Peyer's patch (tissue), 4 donors: Measurements from ENCODE around the gene SHISA5. TPM values are rescaled to one million over a fixed set of nuclear protein-coding genes. Genes with fewer than 3 reads are reported as not detected.

Experiments used
- DNase-seq, 3 donors: peaks; one replicate each; pipeline ENCODE4 v3.0.0-alpha.2; 2017 to 2019
- H3K27ac ChIP-seq, 4 donors: fragments of 200-600 bp; sonication (generic); one replicate each; pipeline ENCODE4 v1.5.1; 2016 to 2019
- H3K27me3 ChIP-seq, 2 donors: fragments of 200-600 bp; sonication (generic); one replicate each; pipeline ENCODE4 v1.5.1; 2019
- H3K36me3 ChIP-seq, 3 donors: fragments of 200-600 bp; sonication (generic); one replicate each; pipeline ENCODE4 v1.5.1; 2016 to 2019
- H3K4me1 ChIP-seq, 4 donors: fragments of 200-600 bp; sonication (generic); one replicate each; pipeline ENCODE4 v1.5.1; 2016 to 2019
- H3K4me3 ChIP-seq, 4 donors: fragments of 200-600 bp; sonication (generic); 1 replicate in 3 of 4; 2 replicates in 1 of 4; pipeline ENCODE4 v1.5.1; 2016 to 2019; ENCODE audit warnings: mild to moderate bottlenecking in 1 of 4
- H3K9me3 ChIP-seq, 4 donors: fragments of 200-600 bp; sonication (generic); one replicate each; pipeline ENCODE4 v1.5.1; 2016 to 2019; ENCODE audit warnings: mild to moderate bottlenecking in 1 of 4
- CTCF ChIP-seq, 6 experiments: fragments of 450-650 bp in 4 of 6; fragments of 200-600 bp in 2 of 6; sonication (generic) in 1 of 6; IDR thresholded peaks; one replicate each; pipeline ENCODE4 v1.5.1; 2017 to 2019; ENCODE audit warnings: antibody characterized with exemption in 6 of 6, mild to moderate bottlenecking in 3 of 6, moderate library complexity in 1 of 6
- POLR2A ChIP-seq, 2 donors: fragments of 450-650 bp; IDR thresholded peaks; one replicate each; pipeline ENCODE4 v1.5.1; 2017; ENCODE audit warnings: antibody characterized with exemption in 2 of 2, mild to moderate bottlenecking in 2 of 2, moderate library complexity in 2 of 2
- total RNA-seq, 4 donors: library from RNA; depleted of rRNA; stranded (reverse); fragments of >200 nt; gene quantifications; one replicate each; pipeline ENCODE4 v1.1.0, GENCODE V29; 2016

SHISA5 gene
- total RNA-seq, 4 donors from 2014 or later, result 60.2 to 149 (median 110) TPM

- peak; percentile 30 to 71 (median 64) for TF ChIP-seq CTCF (IDR thresholded peaks at IDR 0.05)
- TF ChIP-seq POLR2A (IDR thresholded peaks at IDR 0.05), result no peak
- peak; percentile 71 to 88 (median 78) for DNase-seq
- no peak overlapping the region for H3K27ac ChIP-seq
Measured at GRCh38 chr3:48507256-48508061, 3.5 kb upstream of the SHISA5 start.

GRCh38 chr3:48505968-48506504 is 2.1 kb upstream of the SHISA5 start:
- Histone ChIP-seq H3K4me1 (peaks cover 0 to 12% (median 7%) of the 10 kb centered on the region in 4 donors), H3K9me3 (no peaks in the 10 kb centered on the region)
- TF ChIP-seq POLR2A (IDR thresholded peaks at IDR 0.05) (no peak), CTCF (IDR thresholded peaks at IDR 0.05) (no peak)

More at GRCh38 chr3:48507256-48508061, 3.5 kb upstream of the SHISA5 start:
- H3K4me1 ChIP-seq, result peaks cover 0 to 12% (median 7%) of the 10 kb centered on the region in 4 donors
- H3K4me3 ChIP-seq, result no peak overlapping the region
- H3K36me3 ChIP-seq, result no peaks in the 10 kb centered on the region
- H3K27me3 ChIP-seq, result no peaks in the 10 kb centered on the region
- H3K9me3 ChIP-seq, result no peaks in the 10 kb centered on the region

GRCh38 chr3:48505146-48505545 is 1.2 kb upstream of the SHISA5 start:
- H3K9me3 ChIP-seq, result no peaks in the 10 kb centered on the region
- H3K4me1 ChIP-seq, result peaks cover 0 to 12% (median 7%) of the 10 kb centered on the region in 4 donors
- no peaks in the 10 kb centered on the region for H3K27me3 ChIP-seq
- DNase-seq, result no peak
- H3K4me3 ChIP-seq, result no peak overlapping the region
- H3K27ac ChIP-seq, result peak overlapping the region in 3 of 4 donors; percentile 85 to 94 (median 92)
- no peak for TF ChIP-seq POLR2A (IDR thresholded peaks at IDR 0.05)
- TF ChIP-seq CTCF (IDR thresholded peaks at IDR 0.05), result no peak
- no peaks in the 10 kb centered on the region for H3K36me3 ChIP-seq

More at GRCh38 chr3:48505968-48506504, 2.1 kb upstream of the SHISA5 start:
- H3K36me3 ChIP-seq, result no peaks in the 10 kb centered on the region
- no peaks in the 10 kb centered on the region for H3K27me3 ChIP-seq
- no peak overlapping the region for H3K27ac ChIP-seq
- no peak overlapping the region for H3K4me3 ChIP-seq
- DNase-seq, result no peak

GRCh38 chr3:48503401-48504050 is 448 bp downstream of the SHISA5 start:
- Histone ChIP-seq H3K27ac (peak overlapping the region; percentile 83 to 94 (median 88)), H3K9me3 (no peaks in the 10 kb centered on the region), H3K4me3 (peak overlapping the region; percentile 75 to 94 (median 86)), H3K27me3 (no peaks in the 10 kb centered on the region), H3K4me1 (peaks cover 0 to 12% (median 7%) of the 10 kb centered on the region in 4 donors), H3K36me3 (peaks cover 0 to 5% (median 0%) of the 10 kb centered on the region in 3 donors)
- DNase-seq, result peak in 2 of 3 donors; percentile 42 to 66
- TF ChIP-seq POLR2A (IDR thresholded peaks at IDR 0.05) (no peak), CTCF (IDR thresholded peaks at IDR 0.05) (no peak)

- Histone ChIP-seq H3K36me3 (peaks cover 0 to 6% (median 0%) of the 10 kb centered on the region in 3 donors), H3K4me3 (peak overlapping the region in 1 of 4 donors; percentile 94), H3K9me3 (no peaks in the 10 kb centered on the region), H3K4me1 (peaks cover 0 to 12% (median 7%) of the 10 kb centered on the region in 4 donors), H3K27me3 (no peaks in the 10 kb centered on the region), H3K27ac (peak overlapping the region; percentile 83 to 94 (median 88))
- TF ChIP-seq CTCF (IDR thresholded peaks at IDR 0.05) (no peak), POLR2A (IDR thresholded peaks at IDR 0.05) (no peak)
- DNase-seq, result no peak
Measured at GRCh38 chr3:48502728-48503168, 1.2 kb downstream of the SHISA5 start.
